ENCODE data around the gene HID1.

DNA sequence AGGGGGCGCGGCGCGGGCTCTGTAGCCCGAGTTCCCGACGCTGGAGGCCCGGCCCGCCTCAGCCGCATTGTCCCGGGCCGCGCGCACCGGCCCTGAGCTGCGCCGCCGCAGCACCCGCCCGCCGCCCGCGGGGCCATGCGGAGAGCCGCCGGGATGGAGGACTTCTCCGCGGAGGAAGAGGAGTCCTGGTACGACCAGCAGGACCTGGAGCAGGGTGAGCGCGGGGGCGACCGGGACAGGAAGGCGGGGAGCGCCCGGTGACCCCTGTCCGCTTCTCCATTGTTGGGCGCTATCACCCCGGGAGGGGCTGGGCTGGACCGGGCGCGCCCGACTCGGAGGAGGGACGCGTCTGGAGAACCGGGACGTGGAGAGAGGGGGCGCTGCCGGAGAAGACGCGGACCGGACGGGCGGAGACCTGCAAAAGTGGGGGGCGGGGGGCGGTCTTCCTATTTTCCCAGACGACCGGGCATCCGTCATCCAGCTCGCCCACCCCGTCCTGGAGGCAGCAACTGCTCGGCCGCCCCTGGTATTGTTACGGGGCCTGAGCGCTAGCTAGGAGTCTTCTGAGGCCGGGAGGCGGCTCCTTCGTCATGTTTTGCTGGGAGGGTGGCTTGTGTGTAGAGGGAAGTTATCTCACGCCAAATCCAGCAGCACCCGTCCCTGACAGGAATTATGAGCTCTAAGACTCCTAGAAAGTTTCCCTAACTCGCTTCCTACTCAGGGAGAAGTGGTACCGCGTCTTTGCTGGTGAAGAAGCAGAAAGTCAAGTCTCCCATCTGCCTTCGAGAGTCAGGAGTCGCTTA lies 15.6 kb upstream of the HID1 start:
- TF ChIP-seq RFX5 (IDR thresholded peaks at IDR 0.05; ENCODE audit: low read depth, low read length) (no peak), MAFK (IDR thresholded peaks at IDR 0.05; ENCODE audit: low read depth, low read length) (no peak), USF2 (IDR thresholded peaks at IDR 0.05; ENCODE audit: low read depth, low read length) (no peak), POLR2A (IDR thresholded peaks at IDR 0.05; ENCODE audit: low read depth, low read length) (peak; percentile 73), CEBPB (IDR thresholded peaks at IDR 0.05; ENCODE audit: low read depth, low read length) (no peak)
- TF ChIP-seq, protein P1, sequence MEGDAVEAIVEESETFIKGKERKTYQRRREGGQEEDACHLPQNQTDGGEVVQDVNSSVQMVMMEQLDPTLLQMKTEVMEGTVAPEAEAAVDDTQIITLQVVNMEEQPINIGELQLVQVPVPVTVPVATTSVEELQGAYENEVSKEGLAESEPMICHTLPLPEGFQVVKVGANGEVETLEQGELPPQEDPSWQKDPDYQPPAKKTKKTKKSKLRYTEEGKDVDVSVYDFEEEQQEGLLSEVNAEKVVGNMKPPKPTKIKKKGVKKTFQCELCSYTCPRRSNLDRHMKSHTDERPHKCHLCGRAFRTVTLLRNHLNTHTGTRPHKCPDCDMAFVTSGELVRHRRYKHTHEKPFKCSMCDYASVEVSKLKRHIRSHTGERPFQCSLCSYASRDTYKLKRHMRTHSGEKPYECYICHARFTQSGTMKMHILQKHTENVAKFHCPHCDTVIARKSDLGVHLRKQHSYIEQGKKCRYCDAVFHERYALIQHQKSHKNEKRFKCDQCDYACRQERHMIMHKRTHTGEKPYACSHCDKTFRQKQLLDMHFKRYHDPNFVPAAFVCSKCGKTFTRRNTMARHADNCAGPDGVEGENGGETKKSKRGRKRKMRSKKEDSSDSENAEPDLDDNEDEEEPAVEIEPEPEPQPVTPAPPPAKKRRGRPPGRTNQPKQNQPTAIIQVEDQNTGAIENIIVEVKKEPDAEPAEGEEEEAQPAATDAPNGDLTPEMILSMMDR (conservative IDR thresholded peaks at IDR 0.05; ENCODE audit: low read depth, low read length): peak; percentile 42
